Sigmoid colon (tissue), 7 donors: ENCODE measurements around the gene TSPOAP1. TPM values are rescaled to one million over a fixed set of nuclear protein-coding genes. Genes with fewer than 3 reads are reported as not detected.
A peak's percentile ranks its signal among the peaks of the same experiment; 100 is the strongest.

Source experiments
- DNase-seq: peaks from one replicate; pipeline ENCODE4 v3.0.0-alpha.2; 2019
- H3K27ac ChIP-seq, 4 donors: fragments of 200-600 bp; sonication (generic); one replicate each; pipeline ENCODE4 v1.5.1; 2016 to 2019; ENCODE audit warnings: mild to moderate bottlenecking in 1 of 4
- H3K27me3 ChIP-seq, 3 donors: fragments of 200-600 bp; sonication (generic); one replicate each; pipeline ENCODE4 v1.5.1; 2019; ENCODE audit warnings: mild to moderate bottlenecking in 1 of 3
- H3K36me3 ChIP-seq, 4 donors: fragments of 200-600 bp; sonication (generic); one replicate each; pipeline ENCODE4 v1.5.1; 2016 to 2019
- H3K4me1 ChIP-seq, 4 donors: fragments of 200-600 bp; sonication (generic); one replicate each; pipeline ENCODE4 v1.5.1; 2017 to 2019
- H3K4me3 ChIP-seq, 4 donors: fragments of 200-600 bp; sonication (generic); one replicate each; pipeline ENCODE4 v1.5.1; 2017 to 2019; ENCODE audit warnings: mild to moderate bottlenecking in 2 of 4, moderate library complexity in 1 of 4
- H3K9me3 ChIP-seq, 4 donors: fragments of 200-600 bp in 3 of 4; sonication (generic) in 3 of 4; one replicate each; pipeline versions ENCODE4 v1.5.1 to v1.6.1; 2013 to 2019
- EP300 ChIP-seq, 4 donors: sonication (generic); formaldehyde crosslinking; IDR thresholded peaks; one replicate each; pipeline ENCODE4 v1.6.1; 2017; ENCODE audit warnings: antibody characterized with exemption in 4 of 4
- POLR2A ChIP-seq, 2 donors: fragments of 450-650 bp; IDR thresholded peaks; one replicate each; pipeline ENCODE4 v1.6.1; 2016; ENCODE audit warnings: antibody characterized with exemption in 2 of 2, mild to moderate bottlenecking in 2 of 2, moderate library complexity in 2 of 2
- POLR2AphosphoS5 ChIP-seq, 4 donors: sonication (generic); formaldehyde crosslinking; IDR thresholded peaks; one replicate each; pipeline ENCODE4 v1.6.1; 2017; ENCODE audit warnings: antibody characterized with exemption in 4 of 4
- WGBS, 2 donors: extraction: QIAGEN DNeasy Blood & Tissue Kit; methylation state at CpG; one replicate each; pipeline ENCODE4 v1.1.7; 2013; 5-methylcytosine and 5-hydroxymethylcytosine counted together
- intact Hi-C: fragments of 100-400 bp; cut with DNase I; formaldehyde crosslinking; loops from one replicate; pipeline ENCODE4 v1.15.1; 2023
- polyA plus RNA-seq, 3 donors: library from polyadenylated mRNA; stranded (reverse); fragments of 200-250 nt; gene quantifications; one replicate each; pipeline ENCODE4 v1.2.3, GENCODE V29; 2013
- total RNA-seq, 4 donors: library from RNA; depleted of rRNA; stranded (reverse); fragments of >200 nt; gene quantifications; one replicate each; pipeline ENCODE4 v1.1.0, GENCODE V29; 2016
- TF ChIP-seq, protein P1 (sequence below), 4 experiments: fragments of 450-650 bp in 3 of 4; fragments of 200-600 bp in 1 of 4; IDR thresholded peaks; one replicate each; pipeline ENCODE4 v1.5.1; 2016 to 2019; ENCODE audit warnings: antibody characterized with exemption in 4 of 4, mild to moderate bottlenecking in 3 of 4, moderate library complexity in 2 of 4
- donor health status: healthy with polysubstance abuse.
- donor health status: Bipolar disorder and iron deficiency.
- donor health status: healthy.

TSPOAP1 gene
- total and polyA plus RNA-seq, 7 donors = 0.69 to 28.4 (median 12.5) TPM

DNA sequence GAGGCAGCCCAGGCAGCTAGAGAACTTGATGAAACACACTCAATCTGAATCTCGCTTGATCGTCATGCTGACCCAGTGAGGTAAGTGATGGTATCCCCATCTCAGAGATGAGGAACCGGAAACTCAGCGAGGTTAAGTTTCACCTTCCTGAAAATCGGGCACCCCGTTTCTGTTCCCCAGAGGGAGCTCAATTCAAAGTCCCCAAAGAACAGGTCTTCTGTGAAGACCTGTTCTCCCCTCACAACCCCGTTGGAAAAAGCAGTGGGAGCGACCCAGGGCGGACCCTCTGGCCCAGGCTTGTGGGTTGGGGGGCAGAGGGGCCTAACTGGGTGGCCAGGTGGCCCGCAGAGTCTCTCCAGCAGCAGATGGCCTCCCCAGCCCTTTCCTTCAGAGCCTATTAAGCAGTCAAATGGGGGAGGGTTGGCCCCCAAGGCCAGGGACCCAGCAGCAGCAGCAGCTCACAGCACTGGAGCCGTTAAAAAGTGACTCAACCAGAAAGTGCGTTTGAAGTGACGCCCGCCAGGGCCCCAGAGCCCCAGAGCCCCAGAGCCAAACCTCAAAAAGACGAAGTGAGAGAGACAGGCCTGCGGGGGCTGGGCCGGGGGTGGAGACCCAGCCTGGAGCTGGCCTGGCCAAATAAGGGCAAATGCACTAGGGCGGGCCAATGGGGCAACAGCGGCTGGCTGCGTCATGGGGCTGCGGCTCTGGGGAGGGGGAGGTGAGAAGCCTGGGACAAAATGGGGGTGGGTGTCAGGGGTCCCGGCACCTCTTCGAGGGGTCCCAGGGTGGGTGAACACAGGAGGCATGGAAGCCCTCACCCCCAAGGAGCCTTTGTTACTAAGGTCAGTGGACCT lies 9.2 kb upstream of the TSPOAP1 start:
- H3K27me3 ChIP-seq = peaks cover 0 to 24% (median 0%) of the 10 kb centered on the region in 3 donors
- peak; percentile 90 for DNase-seq
- H3K4me3 ChIP-seq = peak overlapping the region in 3 of 4 donors; percentile 2 to 14 (median 8)
- peak overlapping the region; percentile 68 to 88 (median 78) for H3K27ac ChIP-seq
- 19 to 33% methylated on average over 23 of the region's 23 CpGs for WGBS, 2 donors
- intact Hi-C loops = no loop called here
- H3K36me3 ChIP-seq = no peaks in the 10 kb centered on the region
- peaks cover 0 to 38% (median 30%) of the 10 kb centered on the region in 4 donors for H3K4me1 ChIP-seq
- H3K9me3 ChIP-seq = no peaks in the 10 kb centered on the region
- peak in 1 of 4 donors; percentile 24 for TF ChIP-seq EP300 (IDR thresholded peaks at IDR 0.05)
- peak in 3 of 4 donors; percentile 48 to 59 (median 53) for TF ChIP-seq POLR2AphosphoS5 (IDR thresholded peaks at IDR 0.05)
- TF ChIP-seq, protein P1, sequence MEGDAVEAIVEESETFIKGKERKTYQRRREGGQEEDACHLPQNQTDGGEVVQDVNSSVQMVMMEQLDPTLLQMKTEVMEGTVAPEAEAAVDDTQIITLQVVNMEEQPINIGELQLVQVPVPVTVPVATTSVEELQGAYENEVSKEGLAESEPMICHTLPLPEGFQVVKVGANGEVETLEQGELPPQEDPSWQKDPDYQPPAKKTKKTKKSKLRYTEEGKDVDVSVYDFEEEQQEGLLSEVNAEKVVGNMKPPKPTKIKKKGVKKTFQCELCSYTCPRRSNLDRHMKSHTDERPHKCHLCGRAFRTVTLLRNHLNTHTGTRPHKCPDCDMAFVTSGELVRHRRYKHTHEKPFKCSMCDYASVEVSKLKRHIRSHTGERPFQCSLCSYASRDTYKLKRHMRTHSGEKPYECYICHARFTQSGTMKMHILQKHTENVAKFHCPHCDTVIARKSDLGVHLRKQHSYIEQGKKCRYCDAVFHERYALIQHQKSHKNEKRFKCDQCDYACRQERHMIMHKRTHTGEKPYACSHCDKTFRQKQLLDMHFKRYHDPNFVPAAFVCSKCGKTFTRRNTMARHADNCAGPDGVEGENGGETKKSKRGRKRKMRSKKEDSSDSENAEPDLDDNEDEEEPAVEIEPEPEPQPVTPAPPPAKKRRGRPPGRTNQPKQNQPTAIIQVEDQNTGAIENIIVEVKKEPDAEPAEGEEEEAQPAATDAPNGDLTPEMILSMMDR (IDR thresholded peaks at IDR 0.05) = no peak
- peak in 1 of 2 donors; percentile 13 for TF ChIP-seq POLR2A (IDR thresholded peaks at IDR 0.05)

DNA sequence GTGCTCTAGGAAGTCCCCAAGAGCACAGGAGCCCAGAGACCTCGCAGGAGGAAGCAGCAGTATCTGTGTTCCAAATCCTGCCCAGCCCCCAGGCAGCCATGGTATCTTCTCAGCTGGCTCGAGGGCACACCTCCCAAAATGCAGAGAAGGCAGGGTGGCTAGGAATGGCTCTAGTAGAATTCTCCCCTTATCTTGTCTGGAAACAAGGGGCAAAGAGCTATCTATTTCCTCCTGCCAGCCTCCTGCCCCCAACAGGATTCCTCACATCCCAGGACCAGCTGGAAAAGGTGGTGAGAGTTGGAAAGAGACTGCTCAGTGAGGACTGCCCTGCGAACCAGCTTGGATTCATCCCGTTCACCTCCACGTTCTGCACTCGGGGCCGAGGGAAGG lies 8.6 kb upstream of the TSPOAP1 start:
- H3K27ac ChIP-seq = peak overlapping the region; percentile 68 to 88 (median 78)
- H3K4me3 ChIP-seq = peak overlapping the region in 2 of 4 donors; percentile 8 to 14
- no peak for TF ChIP-seq EP300 (IDR thresholded peaks at IDR 0.05)
- TF ChIP-seq POLR2A (IDR thresholded peaks at IDR 0.05) = no peak
- TF ChIP-seq, protein P1 (IDR thresholded peaks at IDR 0.05) = no peak
- TF ChIP-seq POLR2AphosphoS5 (IDR thresholded peaks at IDR 0.05) = no peak
- no peaks in the 10 kb centered on the region for H3K36me3 ChIP-seq
- 26 to 37% methylated on average over 7 of the region's 7 CpGs for WGBS, 2 donors
- intact Hi-C loops = no loop called here
- H3K27me3 ChIP-seq = peaks cover 0 to 29% (median 0%) of the 10 kb centered on the region in 3 donors
- DNase-seq = no peak
- peaks cover 0 to 38% (median 30%) of the 10 kb centered on the region in 4 donors for H3K4me1 ChIP-seq
- H3K9me3 ChIP-seq = no peaks in the 10 kb centered on the region

DNA sequence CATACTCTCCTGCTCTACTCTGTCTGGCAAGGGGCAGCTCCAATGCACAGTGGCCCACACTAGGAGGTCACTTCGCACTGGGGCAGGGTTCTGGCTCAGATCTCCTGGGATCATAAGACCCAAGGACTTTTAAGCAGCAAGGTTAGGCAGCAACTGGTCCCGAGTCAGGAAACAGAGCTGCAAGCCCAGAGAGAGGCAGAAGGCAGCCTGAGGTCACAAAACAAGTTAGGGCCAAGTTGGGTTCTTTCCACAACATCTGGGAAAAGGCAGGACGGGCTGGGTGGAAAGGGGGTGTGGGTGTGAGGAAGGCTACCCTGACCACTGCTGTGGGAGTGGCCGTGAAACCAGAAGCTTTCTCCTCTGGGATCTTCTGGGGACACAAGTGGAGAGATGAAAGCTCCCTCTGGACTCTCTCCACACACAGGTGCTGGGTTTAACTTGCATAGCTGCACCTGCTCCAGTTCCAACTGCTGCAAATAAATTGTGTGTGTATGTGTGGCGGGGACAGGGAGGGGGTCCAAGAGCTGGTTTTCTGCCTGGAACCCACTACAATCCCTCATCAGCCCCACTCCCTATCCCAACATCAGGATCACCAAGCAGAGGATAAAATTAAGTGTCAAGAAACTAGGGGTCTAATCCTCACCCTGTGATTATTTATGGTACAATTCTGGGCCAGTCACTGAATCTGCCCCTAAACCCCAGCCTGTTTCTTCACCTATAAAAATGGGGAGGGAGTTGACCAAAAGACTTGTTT lies 8.0 kb upstream of the TSPOAP1 start:
- peak; percentile 72 for DNase-seq
- Histone ChIP-seq H3K36me3 (no peaks in the 10 kb centered on the region), H3K4me1 (peaks cover 0 to 38% (median 30%) of the 10 kb centered on the region in 4 donors), H3K9me3 (no peaks in the 10 kb centered on the region), H3K27ac (peak overlapping the region; percentile 68 to 88 (median 78)), H3K27me3 (peaks cover 0 to 32% (median 0%) of the 10 kb centered on the region in 3 donors), H3K4me3 (no peak overlapping the region)
- intact Hi-C loops = no loop called here
- WGBS, 2 donors = 29 to 41% methylated on average over 5 of the region's 5 CpGs
- TF ChIP-seq, protein P1 (IDR thresholded peaks at IDR 0.05) = no peak
- peak in 1 of 4 donors; percentile 11 for TF ChIP-seq POLR2AphosphoS5 (IDR thresholded peaks at IDR 0.05)

DNA sequence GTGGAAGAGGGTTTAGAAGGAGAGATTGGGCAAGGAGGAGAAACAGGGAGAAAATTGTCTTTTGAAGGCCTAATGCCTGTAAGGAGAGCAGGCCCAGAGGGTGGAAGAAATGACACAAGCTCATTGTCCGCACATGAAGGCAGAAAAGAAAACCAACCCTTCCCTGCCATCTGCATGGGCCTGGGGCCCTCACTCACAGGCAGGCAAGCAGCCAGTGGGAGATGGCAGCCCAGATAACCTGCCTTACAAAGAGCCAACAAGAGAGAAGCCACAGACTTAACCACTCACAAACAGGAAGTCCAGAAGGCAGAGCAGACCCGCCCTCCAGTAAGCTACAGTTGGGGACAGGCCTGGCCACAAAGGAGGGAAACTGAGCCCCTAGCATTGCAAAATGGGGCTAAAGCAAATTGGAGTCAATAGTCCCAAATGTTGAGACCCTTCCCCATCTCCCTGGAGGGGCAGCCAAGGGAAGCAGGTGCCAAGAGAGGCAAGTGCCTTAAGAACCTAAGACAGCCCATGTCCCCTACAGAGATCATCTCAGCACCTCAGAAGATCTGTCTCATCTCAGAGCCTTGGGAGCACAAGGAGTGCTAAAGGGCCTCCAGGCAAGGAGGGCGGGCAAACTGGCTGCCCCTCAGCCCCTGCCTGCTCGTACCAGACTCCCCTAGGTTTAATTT lies 7.3 kb upstream of the TSPOAP1 start:
- WGBS, 2 donors = 38 to 69% methylated on average over 4 of the region's 4 CpGs
- DNase-seq = peak; percentile 58
- intact Hi-C loops = no loop called here

More for the DNA sequence above, 7.3 kb upstream of the TSPOAP1 start:
- TF ChIP-seq EP300 (IDR thresholded peaks at IDR 0.05) (no peak), POLR2AphosphoS5 (IDR thresholded peaks at IDR 0.05) (peak in 1 of 4 donors; percentile 31), POLR2A (IDR thresholded peaks at IDR 0.05) (peak in 1 of 2 donors; percentile 20)
- TF ChIP-seq, protein P1 (IDR thresholded peaks at IDR 0.05) = no peak
- Histone ChIP-seq H3K4me3 (no peak overlapping the region), H3K9me3 (no peaks in the 10 kb centered on the region), H3K36me3 (no peaks in the 10 kb centered on the region), H3K4me1 (peaks cover 0 to 38% (median 30%) of the 10 kb centered on the region in 4 donors), H3K27ac (peak overlapping the region; percentile 22 to 88 (median 78)), H3K27me3 (peaks cover 0 to 32% (median 0%) of the 10 kb centered on the region in 3 donors)
